ENCODE results near the gene MPI. TPM values are rescaled to one million over a fixed set of nuclear protein-coding genes. Genes with fewer than 3 reads are reported as not detected.

Gene MPI
- total and polyA plus RNA-seq, 10 of the 15 experiments (the other 5 are each of a cell fraction or from before 2014, with no cell fraction given): 35.6 to 93.9 (median 44.1) TPM

DNA sequence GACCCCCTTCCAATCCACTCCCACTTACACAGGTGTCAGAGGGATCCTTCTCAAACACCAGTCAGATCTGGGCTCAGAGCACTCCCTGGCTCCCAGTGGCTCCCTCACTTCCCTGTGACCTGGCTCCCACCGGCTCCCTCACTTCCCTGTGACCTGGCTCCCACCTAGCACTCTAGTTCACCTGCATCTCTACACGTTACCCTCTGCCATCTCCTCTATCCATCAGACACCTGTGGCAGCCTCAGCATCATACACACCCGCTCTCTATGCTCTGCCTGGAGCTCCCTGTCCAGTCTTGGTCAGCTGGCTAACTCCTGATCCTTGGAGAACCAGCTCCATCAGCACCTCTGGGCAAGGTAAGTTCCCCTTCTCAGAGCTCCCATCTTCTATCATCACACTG lies 61.2 kb downstream of the MPI start:
- DNase-seq (ENCODE audit: low read depth, low spot score) (no peak), FAIRE-seq (no peak), ATAC-seq (no peak)
- H3K9me3 ChIP-seq (replicated peaks; ENCODE audit: control insufficient read depth, insufficient read depth, low read length): no peaks in the 10 kb centered on the region
- intact Hi-C loops (cut with micrococcal nuclease; ENCODE audit: unreplicated experiment) (loop anchor here (2.0 kb wide), 2 partner anchors 38 to 316 kb away; no protein-coding TSS in a partner anchor), in situ Hi-C loops (cut with MboI) (no loop called here)
- no peak overlapping the region for H3K9ac ChIP-seq (ENCODE audit: control insufficient read depth, insufficient read depth, low read length)
- H3K4me1 ChIP-seq (ENCODE audit: control insufficient read depth, insufficient read depth, low read length): peaks cover 6% of the 10 kb centered on the region
- H3K4me3 ChIP-seq: no peak overlapping the region
- no peaks in the 10 kb centered on the region for H4K20me1 ChIP-seq (ENCODE audit: control insufficient read depth, insufficient read depth)
- no peak overlapping the region for H3K4me2 ChIP-seq (ENCODE audit: control insufficient read depth, insufficient read depth)
- ChIA-PET RAD21 (ENCODE audit: unreplicated experiment) (interaction anchor here (0.6 to 7.2 kb wide), 15 partner anchors 9 to 566 kb away, joined by 3 to 50 read pairs (median 3); partner anchors contain the start of genes FAM219B and ULK3), SMC1A (ENCODE audit: uncharacterized antibody, unreplicated experiment) (interaction anchor here (0.6 to 8.1 kb wide), 16 partner anchors 9 to 317 kb away, joined by 3 to 82 read pairs (median 4); partner anchors contain the start of gene FAM219B), POLR2A (interaction anchor here (0.8 to 1.7 kb wide), 5 partner anchors 9 to 182 kb away, joined by 3 to 4 read pairs (median 4); no protein-coding TSS in a partner anchor), CTCF (interaction anchor here (0.6 to 6.4 kb wide), 35 partner anchors 9 to 501 kb away, joined by 3 to 117 read pairs (median 5); partner anchors contain the start of genes FAM219B, SCAMP5 and SIN3A)
- WGBS (ENCODE audit: insufficient coverage, insufficient replicate concordance, low lambda C conversion rate, missing lambda C conversion rate): 72% methylated on average over 2 of the region's 3 CpGs
- TF ChIP-seq SRF (IDR thresholded peaks at IDR 0.05; ENCODE audit: low read depth in 2 of 2, low read length in 2 of 2) (no peak), ZBED1 (IDR thresholded peaks at IDR 0.05; ENCODE audit: borderline replicate concordance) (no peak), MYB (IDR thresholded peaks at IDR 0.05; ENCODE audit: borderline replicate concordance, low read depth, low read length) (no peak), STAT1 (conservative IDR thresholded peaks at IDR 0.05) (no peak), RELA (IDR thresholded peaks at IDR 0.05; ENCODE audit: borderline replicate concordance, partially characterized antibody) (no peak), JUND (IDR thresholded peaks at IDR 0.05; ENCODE audit: low read depth, low read length) (no peak), TCF12 (IDR thresholded peaks at IDR 0.05; ENCODE audit: low read depth, low read length) (no peak), HCFC1 (IDR thresholded peaks at IDR 0.05; ENCODE audit: low read length) (no peak)
- TF ChIP-seq, protein P1, sequence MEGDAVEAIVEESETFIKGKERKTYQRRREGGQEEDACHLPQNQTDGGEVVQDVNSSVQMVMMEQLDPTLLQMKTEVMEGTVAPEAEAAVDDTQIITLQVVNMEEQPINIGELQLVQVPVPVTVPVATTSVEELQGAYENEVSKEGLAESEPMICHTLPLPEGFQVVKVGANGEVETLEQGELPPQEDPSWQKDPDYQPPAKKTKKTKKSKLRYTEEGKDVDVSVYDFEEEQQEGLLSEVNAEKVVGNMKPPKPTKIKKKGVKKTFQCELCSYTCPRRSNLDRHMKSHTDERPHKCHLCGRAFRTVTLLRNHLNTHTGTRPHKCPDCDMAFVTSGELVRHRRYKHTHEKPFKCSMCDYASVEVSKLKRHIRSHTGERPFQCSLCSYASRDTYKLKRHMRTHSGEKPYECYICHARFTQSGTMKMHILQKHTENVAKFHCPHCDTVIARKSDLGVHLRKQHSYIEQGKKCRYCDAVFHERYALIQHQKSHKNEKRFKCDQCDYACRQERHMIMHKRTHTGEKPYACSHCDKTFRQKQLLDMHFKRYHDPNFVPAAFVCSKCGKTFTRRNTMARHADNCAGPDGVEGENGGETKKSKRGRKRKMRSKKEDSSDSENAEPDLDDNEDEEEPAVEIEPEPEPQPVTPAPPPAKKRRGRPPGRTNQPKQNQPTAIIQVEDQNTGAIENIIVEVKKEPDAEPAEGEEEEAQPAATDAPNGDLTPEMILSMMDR (IDR thresholded peaks at IDR 0.05 in 2 of 3, conservative IDR thresholded peaks at IDR 0.05 in 1 of 3; ENCODE audit: control insufficient read depth in 2 of 3, extremely low read depth in 1 of 3, insufficient read depth in 1 of 3, low read depth in 3 of 3, low read length in 3 of 3): no peak
- H2AFZ ChIP-seq (ENCODE audit: control insufficient read depth, low read depth, low read length): no peak overlapping the region
- H3K27ac ChIP-seq (ENCODE audit: control insufficient read depth, insufficient read depth): no peak overlapping the region
- BruUV-seq (replicated peaks): no TSS peak
- no peaks in the 10 kb centered on the region for H3K36me3 ChIP-seq (ENCODE audit: control insufficient read depth in 2 of 2, insufficient read depth in 2 of 2, low read length in 1 of 2)
- no peaks in the 10 kb centered on the region for H3K27me3 ChIP-seq (replicated peaks in 1 of 2; ENCODE audit: control insufficient read depth in 2 of 2, insufficient read depth in 2 of 2, low read length in 1 of 2)
- no peaks in the 10 kb centered on the region; the same call in 1 of the 2 replicates for H3K79me2 ChIP-seq (ENCODE audit: control insufficient read depth, insufficient read depth, low read length)

Small RNA genes within 50 kb of the gene (microRNA-seq; reads per million reads assigned to microRNA genes)
- gene MIR6882: 2.4 reads per million, percentile 9 among the genes with 10 or more reads in this experiment

Small RNA genes within 50 kb of the gene (small RNA-seq; reads per million reads assigned to genes)
- gene MIR6882: 0.74 reads per million, percentile 21 among the genes with 10 or more reads in this experiment

Other genes with a start within 250 kb of the MPI start
Only the 7 nearest of the 13 such genes appear.
- not detected in 2 replicates for gene LMAN1L, start 77.2 kb upstream of the MPI start, total RNA-seq (2014; rRNA removed)
- gene LMAN1L, start 77.2 kb upstream of the MPI start, total RNA-seq (2014; rRNA removed; fragmentation: Illumina TruSeq; extraction: Trizol): not detected in 2 replicates
- not detected in 2 replicates for gene LMAN1L, start 77.2 kb upstream of the MPI start, total RNA-seq (2021)
- not detected in 2 replicates for gene LMAN1L, start 77.2 kb upstream of the MPI start, polyA plus RNA-seq (2011; rRNA removed)
- not detected in 2 replicates for gene LMAN1L, start 77.2 kb upstream of the MPI start, polyA plus RNA-seq (2014; fragmentation: Illumina TruSeq; extraction: Trizol)
- not detected for gene LMAN1L, start 77.2 kb upstream of the MPI start, polyA plus RNA-seq (2014; fragmentation: Nextera tagmentation; extraction: Ambion mirVana)
- gene LMAN1L, start 77.2 kb upstream of the MPI start, polyA plus RNA-seq (2014; rRNA removed): not detected in 2 replicates
- gene LMAN1L, start 77.2 kb upstream of the MPI start, polyA plus RNA-seq (2016; fragmentation: Nextera tagmentation; extraction: Ambion mirVana): not detected
- 0.11 TPM in 1 of 2 replicates, not detected in the other for gene CPLX3, start 63.4 kb upstream of the MPI start, total RNA-seq (2014; rRNA removed)
- gene CPLX3, start 63.4 kb upstream of the MPI start, total RNA-seq (2014; rRNA removed; fragmentation: Illumina TruSeq; extraction: Trizol): not detected in 2 replicates
- not detected in 2 replicates for gene CPLX3, start 63.4 kb upstream of the MPI start, total RNA-seq (2021)
- not detected in 2 replicates for gene CPLX3, start 63.4 kb upstream of the MPI start, polyA plus RNA-seq (2011; rRNA removed)
- not detected in 2 replicates for gene CPLX3, start 63.4 kb upstream of the MPI start, polyA plus RNA-seq (2014; fragmentation: Illumina TruSeq; extraction: Trizol)
- under 1 TPM in 1 of 2 experiments, not detected in 1; 0.02 TPM for gene CPLX3, start 63.4 kb upstream of the MPI start, polyA plus RNA-seq (2014; fragmentation: Nextera tagmentation; extraction: Ambion mirVana)
- 0.04 TPM in 1 of 2 replicates, not detected in the other for gene CPLX3, start 63.4 kb upstream of the MPI start, polyA plus RNA-seq (2014; rRNA removed)
- gene CPLX3, start 63.4 kb upstream of the MPI start, polyA plus RNA-seq (2016; fragmentation: Nextera tagmentation; extraction: Ambion mirVana): not detected
- 28.2 and 29.4 TPM in 2 replicates for gene ULK3, start 46.9 kb upstream of the MPI start, total RNA-seq (2014; rRNA removed)
- gene ULK3, start 46.9 kb upstream of the MPI start, total RNA-seq (2014; rRNA removed; fragmentation: Illumina TruSeq; extraction: Trizol): 12.3 and 14.1 TPM in 2 replicates
- 27.8 and 31.9 TPM in 2 replicates for gene ULK3, start 46.9 kb upstream of the MPI start, total RNA-seq (2021)
- gene ULK3, start 46.9 kb upstream of the MPI start, polyA plus RNA-seq (2011; rRNA removed): 29.7 and 38.8 TPM in 2 replicates
- 19.9 and 25.4 TPM in 2 replicates for gene ULK3, start 46.9 kb upstream of the MPI start, polyA plus RNA-seq (2014; fragmentation: Illumina TruSeq; extraction: Trizol)
- gene ULK3, start 46.9 kb upstream of the MPI start, polyA plus RNA-seq (2014; fragmentation: Nextera tagmentation; extraction: Ambion mirVana): 1 to 10 TPM in 1 of 2 experiments, under 1 TPM in 1; 0.64 to 1.4 TPM
- 35.3 and 38.9 TPM in 2 replicates for gene ULK3, start 46.9 kb upstream of the MPI start, polyA plus RNA-seq (2014; rRNA removed)
- 10 to 100 TPM; 26.2 to 28.1 TPM for gene ULK3, start 46.9 kb upstream of the MPI start, polyA plus RNA-seq (2016; fragmentation: Nextera tagmentation; extraction: Ambion mirVana)
- 51.2 and 54.8 TPM in 2 replicates for gene SCAMP2, start 16.7 kb upstream of the MPI start, total RNA-seq (2014; rRNA removed)
- 33.4 and 34.2 TPM in 2 replicates for gene SCAMP2, start 16.7 kb upstream of the MPI start, total RNA-seq (2014; rRNA removed; fragmentation: Illumina TruSeq; extraction: Trizol)
- gene SCAMP2, start 16.7 kb upstream of the MPI start, total RNA-seq (2021): 98.5 and 101 TPM in 2 replicates
- gene SCAMP2, start 16.7 kb upstream of the MPI start, polyA plus RNA-seq (2011; rRNA removed): 30.8 and 117 TPM in 2 replicates
- 112 and 114 TPM in 2 replicates for gene SCAMP2, start 16.7 kb upstream of the MPI start, polyA plus RNA-seq (2014; fragmentation: Illumina TruSeq; extraction: Trizol)
- gene SCAMP2, start 16.7 kb upstream of the MPI start, polyA plus RNA-seq (2014; fragmentation: Nextera tagmentation; extraction: Ambion mirVana): 10 to 100 TPM; 10.9 to 22.5 TPM
- gene SCAMP2, start 16.7 kb upstream of the MPI start, polyA plus RNA-seq (2014; rRNA removed): 98.4 and 118 TPM in 2 replicates
- 100 to 1,000 TPM; 156 to 158 TPM for gene SCAMP2, start 16.7 kb upstream of the MPI start, polyA plus RNA-seq (2016; fragmentation: Nextera tagmentation; extraction: Ambion mirVana)
- 37.1 and 39.5 TPM in 2 replicates for gene FAM219B, start 16.8 kb downstream of the MPI start, total RNA-seq (2014; rRNA removed)
- gene FAM219B, start 16.8 kb downstream of the MPI start, total RNA-seq (2014; rRNA removed; fragmentation: Illumina TruSeq; extraction: Trizol): 23.7 and 26.4 TPM in 2 replicates
- gene FAM219B, start 16.8 kb downstream of the MPI start, total RNA-seq (2021): 41.6 and 53.2 TPM in 2 replicates
- 32.3 and 40.9 TPM in 2 replicates for gene FAM219B, start 16.8 kb downstream of the MPI start, polyA plus RNA-seq (2011; rRNA removed)
- gene FAM219B, start 16.8 kb downstream of the MPI start, polyA plus RNA-seq (2014; fragmentation: Illumina TruSeq; extraction: Trizol): 30.5 and 41.6 TPM in 2 replicates
- 1 to 10 TPM; 7.6 to 8.9 TPM for gene FAM219B, start 16.8 kb downstream of the MPI start, polyA plus RNA-seq (2014; fragmentation: Nextera tagmentation; extraction: Ambion mirVana)
- gene FAM219B, start 16.8 kb downstream of the MPI start, polyA plus RNA-seq (2014; rRNA removed): 43.2 and 46.6 TPM in 2 replicates
- 10 to 100 TPM; 24.2 to 28.2 TPM for gene FAM219B, start 16.8 kb downstream of the MPI start, polyA plus RNA-seq (2016; fragmentation: Nextera tagmentation; extraction: Ambion mirVana)
- gene COX5A, start 48.0 kb downstream of the MPI start, total RNA-seq (2014; rRNA removed): 143 and 156 TPM in 2 replicates
- gene COX5A, start 48.0 kb downstream of the MPI start, total RNA-seq (2014; rRNA removed; fragmentation: Illumina TruSeq; extraction: Trizol): 316 and 330 TPM in 2 replicates
- 420 and 445 TPM in 2 replicates for gene COX5A, start 48.0 kb downstream of the MPI start, total RNA-seq (2021)
- 365 and 451 TPM in 2 replicates for gene COX5A, start 48.0 kb downstream of the MPI start, polyA plus RNA-seq (2011; rRNA removed)
- 367 and 459 TPM in 2 replicates for gene COX5A, start 48.0 kb downstream of the MPI start, polyA plus RNA-seq (2014; fragmentation: Illumina TruSeq; extraction: Trizol)
- 100 to 1,000 TPM in 1 of 2 experiments, 10 to 100 TPM in 1; 84.5 to 350 TPM for gene COX5A, start 48.0 kb downstream of the MPI start, polyA plus RNA-seq (2014; fragmentation: Nextera tagmentation; extraction: Ambion mirVana)
- 421 and 474 TPM in 2 replicates for gene COX5A, start 48.0 kb downstream of the MPI start, polyA plus RNA-seq (2014; rRNA removed)
- gene COX5A, start 48.0 kb downstream of the MPI start, polyA plus RNA-seq (2016; fragmentation: Nextera tagmentation; extraction: Ambion mirVana): 1,000 to 10,000 TPM; 1,175 to 1,218 TPM
- gene RPP25, start 66.7 kb downstream of the MPI start, total RNA-seq (2014; rRNA removed): 6.3 and 7.0 TPM in 2 replicates
- gene RPP25, start 66.7 kb downstream of the MPI start, total RNA-seq (2014; rRNA removed; fragmentation: Illumina TruSeq; extraction: Trizol): 3.1 and 3.5 TPM in 2 replicates
- 8.1 and 8.9 TPM in 2 replicates for gene RPP25, start 66.7 kb downstream of the MPI start, total RNA-seq (2021)
- gene RPP25, start 66.7 kb downstream of the MPI start, polyA plus RNA-seq (2011; rRNA removed): 0.29 and 0.41 TPM in 2 replicates
- 3.1 and 3.2 TPM in 2 replicates for gene RPP25, start 66.7 kb downstream of the MPI start, polyA plus RNA-seq (2014; fragmentation: Illumina TruSeq; extraction: Trizol)
- gene RPP25, start 66.7 kb downstream of the MPI start, polyA plus RNA-seq (2014; fragmentation: Nextera tagmentation; extraction: Ambion mirVana): 1 to 10 TPM in 1 of 2 experiments, under 1 TPM in 1; 0.63 to 1.8 TPM
- gene RPP25, start 66.7 kb downstream of the MPI start, polyA plus RNA-seq (2014; rRNA removed): 5.8 and 7.2 TPM in 2 replicates
- gene RPP25, start 66.7 kb downstream of the MPI start, polyA plus RNA-seq (2016; fragmentation: Nextera tagmentation; extraction: Ambion mirVana): 10 to 100 TPM in 1 of 2 experiments, 1 to 10 TPM in 1; 7.4 to 10.8 TPM

Data from GM12878 (cell line).